Cardiac muscle cell (in vitro differentiated cells and primary cell): ENCODE data around the gene PDZD2. TPM values are rescaled to one million over a fixed set of nuclear protein-coding genes. Genes with fewer than 3 reads are reported as not detected.

Source experiments
- DNase-seq, 2 donors: peaks; one replicate each; pipeline versions ENCODE4 v3.0.0 to v3.0.0-alpha.2; 2010 to 2017; ENCODE audit warnings: low read depth in 1 of 2, low spot score in 1 of 2
- H3K27ac ChIP-seq: fragments of 200-600 bp; sonication (generic); 2 replicates; pipeline ENCODE4 v1.5.1; 2016
- H3K27me3 ChIP-seq: fragments of 200-600 bp; sonication (generic); 2 replicates; pipeline ENCODE4 v1.6.0; 2016; ENCODE audit warnings: control low read depth
- H3K36me3 ChIP-seq: fragments of 200-600 bp; sonication (generic); 2 replicates; pipeline ENCODE4 v1.5.1; 2016; ENCODE audit warnings: control low read depth
- H3K4me1 ChIP-seq: fragments of 200-600 bp; sonication (generic); 2 replicates; pipeline ENCODE4 v1.8.1; 2017; ENCODE audit warnings: low read depth, mild to moderate bottlenecking, mixed run types
- H3K4me3 ChIP-seq: fragments of 200-600 bp; sonication (generic); 2 replicates; pipeline ENCODE4 v1.5.1; 2016; ENCODE audit warnings: mild to moderate bottlenecking
- H3K9me3 ChIP-seq: fragments of 200-600 bp; sonication (generic); 2 replicates; pipeline ENCODE4 v1.5.1; 2017; ENCODE audit warnings: low read depth, mild to moderate bottlenecking, control low read depth
- polyA plus RNA-seq: library from polyadenylated mRNA; unstranded; fragments of >200 nt; fragmentation: Nextera tagmentation; extraction: Ambion mirVana; gene quantifications from 2 replicates; pipeline ENCODE4 v1.2.1, GENCODE V29; 2016
- total RNA-seq: library from RNA; depleted of rRNA; stranded (reverse); fragments of >200 nt; gene quantifications from 2 replicates; pipeline ENCODE4 v1.2.3, GENCODE V29; 2016
- TF ChIP-seq, protein P1 (sequence below): IDR thresholded peaks from 2 replicates; pipeline ENCODE4 v1.5.1; 2012; ENCODE audit warnings: low read depth, mild to moderate bottlenecking, low read length

Gene PDZD2
- total and polyA plus RNA-seq, 2 experiments from 2014 or later: 3.0 to 3.5 TPM

DNA sequence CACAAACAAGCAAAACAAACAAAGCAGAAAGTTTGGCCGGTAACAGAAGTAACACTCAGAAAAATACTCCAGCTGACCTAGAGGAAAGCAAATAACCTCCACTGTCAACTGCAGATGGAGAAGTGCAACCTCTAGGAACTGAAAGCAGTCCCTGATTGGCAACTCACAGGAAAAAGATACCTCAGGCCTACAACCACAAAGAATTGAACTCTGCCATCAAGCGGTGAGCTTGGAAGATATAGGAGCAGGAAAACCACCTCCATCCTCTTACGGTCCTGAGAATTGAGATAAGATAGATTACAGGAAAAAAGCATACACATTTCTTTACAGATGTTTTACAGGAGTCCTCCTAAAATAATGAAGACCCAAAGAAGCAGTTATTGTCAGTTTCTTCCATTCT lies 184.5 kb downstream of the PDZD2 start:
- H3K4me1 ChIP-seq: no peaks in the 10 kb centered on the region
- H3K9me3 ChIP-seq: peaks cover 4% of the 10 kb centered on the region
- no peaks in the 10 kb centered on the region for H3K27me3 ChIP-seq
- no peak overlapping the region for H3K4me3 ChIP-seq
- no peak overlapping the region for H3K27ac ChIP-seq
- peak in 1 of 2 donors; percentile 17 for DNase-seq
- TF ChIP-seq, protein P1, sequence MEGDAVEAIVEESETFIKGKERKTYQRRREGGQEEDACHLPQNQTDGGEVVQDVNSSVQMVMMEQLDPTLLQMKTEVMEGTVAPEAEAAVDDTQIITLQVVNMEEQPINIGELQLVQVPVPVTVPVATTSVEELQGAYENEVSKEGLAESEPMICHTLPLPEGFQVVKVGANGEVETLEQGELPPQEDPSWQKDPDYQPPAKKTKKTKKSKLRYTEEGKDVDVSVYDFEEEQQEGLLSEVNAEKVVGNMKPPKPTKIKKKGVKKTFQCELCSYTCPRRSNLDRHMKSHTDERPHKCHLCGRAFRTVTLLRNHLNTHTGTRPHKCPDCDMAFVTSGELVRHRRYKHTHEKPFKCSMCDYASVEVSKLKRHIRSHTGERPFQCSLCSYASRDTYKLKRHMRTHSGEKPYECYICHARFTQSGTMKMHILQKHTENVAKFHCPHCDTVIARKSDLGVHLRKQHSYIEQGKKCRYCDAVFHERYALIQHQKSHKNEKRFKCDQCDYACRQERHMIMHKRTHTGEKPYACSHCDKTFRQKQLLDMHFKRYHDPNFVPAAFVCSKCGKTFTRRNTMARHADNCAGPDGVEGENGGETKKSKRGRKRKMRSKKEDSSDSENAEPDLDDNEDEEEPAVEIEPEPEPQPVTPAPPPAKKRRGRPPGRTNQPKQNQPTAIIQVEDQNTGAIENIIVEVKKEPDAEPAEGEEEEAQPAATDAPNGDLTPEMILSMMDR: no peak
- H3K36me3 ChIP-seq: no peaks in the 10 kb centered on the region

DNA sequence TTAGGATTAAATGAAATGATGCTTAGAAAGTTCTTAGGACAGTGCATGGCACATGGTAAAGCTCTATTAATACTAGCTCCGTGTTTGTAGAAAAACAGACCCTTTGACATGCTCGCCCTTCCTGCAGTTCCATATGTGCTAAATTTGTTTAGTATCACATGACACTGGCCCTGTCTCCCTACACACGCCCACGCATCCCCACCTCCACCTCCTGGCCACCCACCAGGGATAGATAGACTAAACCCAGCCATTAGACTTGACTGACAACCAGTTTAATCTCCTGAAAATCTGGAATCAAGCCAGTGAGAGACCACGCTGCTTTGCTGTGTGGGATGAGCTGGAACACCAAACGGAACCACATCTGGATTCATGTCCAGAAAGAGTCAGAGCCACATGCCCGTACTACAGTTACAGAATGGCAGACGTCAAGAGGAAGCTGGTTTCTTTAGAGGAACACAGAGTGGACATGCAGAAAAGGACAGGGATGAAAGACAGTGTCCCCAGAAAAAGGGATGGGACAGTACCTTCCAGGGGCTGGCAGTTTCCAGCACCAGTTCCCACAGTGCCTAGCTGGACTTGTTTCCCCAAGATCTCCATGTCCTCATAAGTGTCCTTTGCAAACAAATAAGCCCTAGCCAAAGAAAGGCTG lies 186.1 kb downstream of the PDZD2 start:
- peaks cover 4% of the 10 kb centered on the region for H3K9me3 ChIP-seq
- no peak for DNase-seq
- TF ChIP-seq, protein P1: no peak
- H3K4me3 ChIP-seq: no peak overlapping the region
- no peak overlapping the region for H3K27ac ChIP-seq
- no peaks in the 10 kb centered on the region for H3K27me3 ChIP-seq
- no peaks in the 10 kb centered on the region for H3K36me3 ChIP-seq
- no peaks in the 10 kb centered on the region for H3K4me1 ChIP-seq

DNA sequence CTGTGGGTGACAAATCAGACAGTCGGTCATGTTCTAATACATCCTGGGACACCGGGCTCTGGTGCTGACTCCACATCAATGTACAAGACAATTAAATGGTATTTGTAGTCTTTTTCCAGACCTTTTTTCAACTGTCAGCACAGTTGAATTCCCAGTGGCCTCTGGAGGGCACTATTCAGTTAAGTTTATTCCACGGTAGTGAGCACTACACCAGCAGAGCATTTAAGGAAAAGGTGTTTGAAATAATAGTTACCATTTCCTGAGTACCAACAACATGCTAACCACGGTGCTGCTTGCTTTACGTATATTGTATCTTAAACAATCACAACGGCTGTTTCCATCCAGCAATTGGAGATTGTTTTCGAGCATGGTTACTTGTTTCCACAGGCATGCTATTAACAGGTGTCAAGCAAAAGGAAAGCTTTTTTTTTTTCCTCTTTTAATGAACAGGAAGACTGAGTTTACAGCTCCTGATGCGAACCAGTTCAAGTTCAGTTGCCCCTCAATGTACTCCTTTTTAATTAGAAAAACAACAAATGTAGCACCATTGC lies 186.7 kb downstream of the PDZD2 start:
- TF ChIP-seq, protein P1: peak; percentile 67
- H3K27ac ChIP-seq: no peak overlapping the region

DNA sequence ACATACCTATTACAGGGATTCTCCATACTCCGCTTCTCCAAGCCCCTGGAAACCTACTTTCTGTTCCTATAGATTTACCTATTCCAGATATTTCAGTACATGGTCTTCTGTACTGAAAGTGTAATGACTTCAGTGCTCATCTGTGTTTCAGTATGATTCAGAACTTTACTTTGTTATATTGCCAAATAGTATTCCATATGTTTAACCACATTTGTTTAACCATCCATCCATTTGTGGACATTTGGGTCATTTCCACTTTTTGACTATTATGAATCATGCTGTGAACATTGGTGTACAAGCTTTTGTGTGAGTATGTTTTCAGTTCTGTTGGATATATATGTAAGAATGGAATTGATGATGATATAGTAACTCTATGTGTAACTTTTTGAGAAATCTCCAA lies 188.9 kb downstream of the PDZD2 start:
- Histone ChIP-seq H3K4me3 (no peak overlapping the region), H3K27me3 (no peaks in the 10 kb centered on the region), H3K9me3 (peaks cover 4% of the 10 kb centered on the region), H3K27ac (no peak overlapping the region), H3K36me3 (no peaks in the 10 kb centered on the region), H3K4me1 (no peaks in the 10 kb centered on the region)
- DNase-seq: peak in 1 of 2 donors; percentile 29
- TF ChIP-seq, protein P1: no peak

More for the DNA sequence above, 186.7 kb downstream of the PDZD2 start:
- Histone ChIP-seq H3K9me3 (peaks cover 4% of the 10 kb centered on the region), H3K36me3 (no peaks in the 10 kb centered on the region), H3K4me1 (no peaks in the 10 kb centered on the region), H3K4me3 (no peak overlapping the region), H3K27me3 (no peaks in the 10 kb centered on the region)
- peak; percentile 64 to 79 for DNase-seq

DNA sequence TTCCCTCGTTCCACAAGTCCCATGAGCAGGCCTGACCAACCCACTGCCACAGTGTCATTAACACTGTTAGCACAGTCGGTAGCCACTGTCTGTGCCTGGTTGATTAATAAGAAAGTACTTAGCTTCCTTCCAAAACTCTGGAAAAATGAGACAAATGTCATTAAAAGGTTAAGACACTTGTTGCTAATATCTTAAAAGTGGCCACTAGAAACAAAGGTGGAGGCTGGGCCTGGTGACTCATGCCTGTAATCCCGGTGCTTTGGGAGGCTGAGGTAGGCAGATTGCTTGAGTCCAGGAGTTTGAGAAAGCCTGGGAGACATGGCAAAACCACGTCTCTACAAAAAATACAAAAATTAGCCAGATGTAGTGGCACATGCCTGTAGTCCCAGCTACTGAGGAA lies 194.0 kb downstream of the PDZD2 start:
- DNase-seq: no peak

More for the DNA sequence above, 194.0 kb downstream of the PDZD2 start:
- TF ChIP-seq, protein P1: no peak
- peaks cover 4% of the 10 kb centered on the region for H3K9me3 ChIP-seq
- H3K36me3 ChIP-seq: no peaks in the 10 kb centered on the region
- H3K27ac ChIP-seq: no peak overlapping the region
- no peaks in the 10 kb centered on the region for H3K27me3 ChIP-seq
- no peaks in the 10 kb centered on the region for H3K4me1 ChIP-seq
- no peak overlapping the region for H3K4me3 ChIP-seq
